OCI-LY3 (cell line): ENCODE data around the gene KRT27.
"Not testable (repeated sequence)": the region's sequence is repeated elsewhere in the genome, so short reads cannot be mapped to it uniquely, and the experiment has no call there.

Experiments used
- H2AFZ ChIP-seq: fragments of 200-600, 300-600 bp; shearing (Covaris generic); 2 replicates; pipeline ENCODE4 v1.6.0; 2014; ENCODE audit warnings: antibody characterized with exemption, low read depth, low read length
- H3K27ac ChIP-seq: fragments of 200-600, 300-600 bp; sonication (generic); 2 replicates; pipeline ENCODE4 v1.5.1; 2014; ENCODE audit warnings: mild to moderate bottlenecking, low read length, moderate library complexity, mixed read lengths
- H3K27me3 ChIP-seq: fragments of 200-600, 300-600 bp; sonication (generic); 2 replicates; pipeline ENCODE4 v1.6.1; 2014; ENCODE audit warnings: low read depth, low read length, mixed read lengths
- H3K36me3 ChIP-seq: fragments of 200-600, 300-600 bp; sonication (generic); replicated peaks from 2 replicates; pipeline ENCODE3; 2014; ENCODE audit warnings: low read depth, low read length, mixed read lengths
- H3K4me1 ChIP-seq: fragments of 300-600, 200-600 bp; sonication (generic); 2 replicates; pipeline ENCODE4 v1.6.1; 2014; ENCODE audit warnings: low read length, mixed read lengths
- H3K4me2 ChIP-seq: fragments of 200-600, 300-600 bp; sonication (generic); 2 replicates; pipeline ENCODE4 v1.6.1; 2014; ENCODE audit warnings: low read length, mixed read lengths
- H3K4me3 ChIP-seq: fragments of 300-600, 200-600 bp; sonication (generic); 2 replicates; pipeline ENCODE4 v1.5.1; 2014; ENCODE audit warnings: antibody characterized with exemption, mild to moderate bottlenecking, low read length, moderate library complexity
- H3K79me2 ChIP-seq: fragments of 300-600, 200-600 bp; shearing (Covaris generic); 2 replicates; pipeline ENCODE4 v1.6.1; 2014; ENCODE audit warnings: mild to moderate bottlenecking, low read length, mixed read lengths
- H3K9ac ChIP-seq: fragments of 300-600, 200-600 bp; shearing (Covaris generic); 2 replicates; pipeline ENCODE4 v1.6.0; 2014; ENCODE audit warnings: mild to moderate bottlenecking, low read length, moderate library complexity
- H3K9me3 ChIP-seq: fragments of 200-600, 300-600 bp; shearing (Covaris generic); 2 replicates; pipeline ENCODE4 v1.6.1; 2014; ENCODE audit warnings: low read length, mixed read lengths; ENCODE audit not compliant: insufficient read depth
- H4K20me1 ChIP-seq: fragments of 200-600, 300-600 bp; sonication (generic); 2 replicates; pipeline ENCODE4 v1.6.1; 2016; ENCODE audit warnings: low read length, mixed read lengths; ENCODE audit not compliant: insufficient read depth
- EZH2phosphoT487 ChIP-seq: fragments of 200-600 bp; shearing (Covaris generic); IDR thresholded peaks from 2 replicates; pipeline ENCODE4 v1.6.1; 2018; ENCODE audit warnings: antibody characterized with exemption, mixed run types, low read depth
- TF ChIP-seq, protein P1 (sequence below): fragments of 200-600, 300-600 bp; sonication (generic); IDR thresholded peaks from 2 replicates; pipeline ENCODE4 v1.5.1; 2014; ENCODE audit warnings: antibody characterized with exemption, low read length, low read depth

The KRT27 gene

DNA sequence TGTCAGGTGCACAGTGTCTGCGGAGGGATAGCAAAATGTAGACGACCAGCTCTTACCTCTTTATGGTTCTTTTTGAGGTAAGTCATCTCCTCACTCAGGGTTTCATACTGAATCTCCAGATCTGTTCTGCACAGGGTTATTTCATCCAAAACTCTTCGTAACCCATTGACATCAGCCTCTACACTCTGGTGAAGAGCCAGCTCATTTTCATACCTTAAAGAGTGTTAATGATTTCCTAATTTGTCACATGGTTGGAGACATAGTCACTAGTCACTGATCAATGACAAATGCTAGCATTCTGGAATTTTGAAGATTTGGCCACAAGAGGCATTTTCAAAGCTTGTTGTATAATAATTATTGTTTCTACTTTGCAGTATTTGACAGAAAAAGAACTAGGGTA lies 28.5 kb downstream of the KRT27 start:
- no peak overlapping the region for H3K9ac ChIP-seq
- TF ChIP-seq EZH2phosphoT487: no peak
- TF ChIP-seq, protein P1, sequence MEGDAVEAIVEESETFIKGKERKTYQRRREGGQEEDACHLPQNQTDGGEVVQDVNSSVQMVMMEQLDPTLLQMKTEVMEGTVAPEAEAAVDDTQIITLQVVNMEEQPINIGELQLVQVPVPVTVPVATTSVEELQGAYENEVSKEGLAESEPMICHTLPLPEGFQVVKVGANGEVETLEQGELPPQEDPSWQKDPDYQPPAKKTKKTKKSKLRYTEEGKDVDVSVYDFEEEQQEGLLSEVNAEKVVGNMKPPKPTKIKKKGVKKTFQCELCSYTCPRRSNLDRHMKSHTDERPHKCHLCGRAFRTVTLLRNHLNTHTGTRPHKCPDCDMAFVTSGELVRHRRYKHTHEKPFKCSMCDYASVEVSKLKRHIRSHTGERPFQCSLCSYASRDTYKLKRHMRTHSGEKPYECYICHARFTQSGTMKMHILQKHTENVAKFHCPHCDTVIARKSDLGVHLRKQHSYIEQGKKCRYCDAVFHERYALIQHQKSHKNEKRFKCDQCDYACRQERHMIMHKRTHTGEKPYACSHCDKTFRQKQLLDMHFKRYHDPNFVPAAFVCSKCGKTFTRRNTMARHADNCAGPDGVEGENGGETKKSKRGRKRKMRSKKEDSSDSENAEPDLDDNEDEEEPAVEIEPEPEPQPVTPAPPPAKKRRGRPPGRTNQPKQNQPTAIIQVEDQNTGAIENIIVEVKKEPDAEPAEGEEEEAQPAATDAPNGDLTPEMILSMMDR: no peak
- H3K27me3 ChIP-seq: peaks cover under 1% of the 10 kb centered on the region; the same call in 1 of the 2 replicates
- no peaks in the 10 kb centered on the region for H3K36me3 ChIP-seq
- H3K4me1 ChIP-seq: no peaks in the 10 kb centered on the region
- no peak overlapping the region for H3K4me2 ChIP-seq
- H2AFZ ChIP-seq: no peak overlapping the region
- no peak overlapping the region for H3K27ac ChIP-seq
- H3K4me3 ChIP-seq: no peak overlapping the region
- no peaks in the 10 kb centered on the region for H4K20me1 ChIP-seq
- H3K79me2 ChIP-seq: no peaks in the 10 kb centered on the region
- no peaks in the 10 kb centered on the region for H3K9me3 ChIP-seq

DNA sequence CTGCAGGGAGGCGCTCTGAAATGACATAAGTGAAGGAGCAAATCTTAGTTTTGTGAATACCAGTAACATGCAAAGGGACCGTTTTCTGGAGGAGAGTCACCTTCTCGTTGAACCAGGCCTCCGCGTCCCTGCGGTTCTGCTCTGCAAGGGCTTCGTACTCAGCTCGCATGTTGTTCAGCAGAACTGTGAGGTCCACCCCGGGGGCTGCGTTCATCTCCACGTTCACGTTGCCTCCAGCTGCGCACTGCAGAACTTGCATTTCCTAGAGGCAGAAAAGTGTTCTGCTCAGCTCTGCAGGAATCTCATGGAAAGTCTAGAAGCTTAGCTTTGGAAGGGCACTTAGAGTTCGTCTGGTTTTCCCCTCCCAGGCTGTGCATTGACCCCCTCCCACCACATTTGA lies 31.3 kb downstream of the KRT27 start:
- Histone ChIP-seq H3K9ac (no peak overlapping the region), H3K4me2 (no peak overlapping the region), H3K79me2 (no peaks in the 10 kb centered on the region), H3K36me3 (no peaks in the 10 kb centered on the region), H3K4me1 (no peaks in the 10 kb centered on the region), H2AFZ (no peak overlapping the region), H3K27me3 (peaks cover 5% of the 10 kb centered on the region; the same call in 1 of the 2 replicates), H4K20me1 (no peaks in the 10 kb centered on the region), H3K4me3 (no peak overlapping the region), H3K9me3 (no peaks in the 10 kb centered on the region), H3K27ac (no peak overlapping the region)
- TF ChIP-seq, protein P1: no peak
- TF ChIP-seq EZH2phosphoT487: no peak

- no peak overlapping the region for H2AFZ ChIP-seq
- no peaks in the 10 kb centered on the region for H3K4me1 ChIP-seq
- peaks cover 5% of the 10 kb centered on the region; the same call in 1 of the 2 replicates for H3K27me3 ChIP-seq
- no peaks in the 10 kb centered on the region for H3K36me3 ChIP-seq
- H3K4me2 ChIP-seq: no peak overlapping the region
- TF ChIP-seq, protein P1: no peak
- TF ChIP-seq EZH2phosphoT487: no peak
- no peaks in the 10 kb centered on the region for H3K79me2 ChIP-seq
- no peak overlapping the region for H3K9ac ChIP-seq
- no peaks in the 10 kb centered on the region for H4K20me1 ChIP-seq
- no peak overlapping the region for H3K4me3 ChIP-seq
- no peak overlapping the region for H3K27ac ChIP-seq
- no peaks in the 10 kb centered on the region for H3K9me3 ChIP-seq
Measured at GRCh38 chr17:40750391-40750790, 32.0 kb downstream of the KRT27 start.

- H3K4me2 ChIP-seq, H3K36me3 ChIP-seq, H3K27ac ChIP-seq, H4K20me1 ChIP-seq, H3K4me3 ChIP-seq, H3K27me3 ChIP-seq, H3K9ac ChIP-seq, H2AFZ ChIP-seq, H3K4me1 ChIP-seq, H3K79me2 ChIP-seq, H3K9me3 ChIP-seq: not testable (repeated sequence)
Measured at GRCh38 chr17:40748666-40749065, 33.7 kb downstream of the KRT27 start.

DNA sequence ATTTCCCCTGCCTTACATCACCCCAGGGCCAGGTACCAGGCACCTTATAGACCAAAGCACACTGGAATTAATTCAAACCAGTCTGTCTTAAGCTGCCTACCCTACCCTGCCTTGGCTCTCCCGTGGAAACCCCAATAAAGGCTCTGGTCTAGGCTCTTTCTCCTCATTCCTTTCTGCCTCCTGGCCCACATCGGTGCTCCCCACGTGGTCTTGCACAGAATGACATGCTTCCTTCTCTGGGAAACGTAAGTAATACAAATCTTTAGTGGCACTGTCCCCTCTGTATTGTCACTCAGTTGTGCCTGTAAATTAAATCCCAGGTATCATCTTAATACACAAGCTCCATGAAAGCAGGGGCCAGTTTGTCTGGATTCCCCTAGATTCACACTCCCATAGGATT lies 43.8 kb downstream of the KRT27 start:
- Histone ChIP-seq H3K9me3 (peaks cover 8% of the 10 kb centered on the region; the same call in 1 of the 2 replicates), H3K79me2 (no peaks in the 10 kb centered on the region), H3K4me1 (no peaks in the 10 kb centered on the region), H3K9ac (no peak overlapping the region), H3K4me3 (no peak overlapping the region), H2AFZ (no peak overlapping the region), H3K27ac (no peak overlapping the region), H3K27me3 (no peaks in the 10 kb centered on the region), H3K36me3 (no peaks in the 10 kb centered on the region), H3K4me2 (no peak overlapping the region), H4K20me1 (no peaks in the 10 kb centered on the region)
- TF ChIP-seq EZH2phosphoT487: no peak
- TF ChIP-seq, protein P1: no peak
